K562 (cell line): ENCODE measurements around the gene CNTFR. TPM values are rescaled to one million over a fixed set of nuclear protein-coding genes. Genes with fewer than 3 reads are reported as not detected.

Source experiments
- CREB5 ChIP-seq: fragments of 250-450 bp; sonication (Bioruptor Pico); IDR thresholded peaks from 2 replicates; pipeline ENCODE4 v1.5.0; 2020; ENCODE audit warnings: mild to moderate bottlenecking
- ERF ChIP-seq: fragments of 450-650 bp; formaldehyde crosslinking; IDR thresholded peaks from 2 replicates; pipeline ENCODE4 v1.4.0; 2020; ENCODE audit warnings: mild to moderate bottlenecking, mixed read lengths
- GTF2E2 ChIP-seq: fragments of 200-800 bp; sonication (Bioruptor generic); IDR thresholded peaks from 2 replicates; pipeline ENCODE4 v1.6.1; 2016; ENCODE audit warnings: missing genetic modification characterization, missing compliant biosample characterization
- JUNB ChIP-seq: fragments of 450-650 bp; formaldehyde crosslinking; conservative IDR thresholded peaks from 2 replicates; pipeline ENCODE4 v1.4.0; 2020; ENCODE audit warnings: mild to moderate bottlenecking
- MCM7 ChIP-seq, 2 experiments: fragments of 450-650 bp; IDR thresholded peaks; 2 replicates each; pipeline ENCODE4 v1.6.1; 2016 to 2018
- RAD21 ChIP-seq, 2 experiments: fragments of 250-450 bp in 1 of 2; fragments of 450-650 bp in 1 of 2; sonication (Bioruptor Pico) in 1 of 2; formaldehyde crosslinking in 1 of 2; IDR thresholded peaks in 1 of 2; conservative IDR thresholded peaks in 1 of 2; 2 replicates each; pipeline versions ENCODE4 v1.4.0 to v1.8.0; 2020 to 2022; ENCODE audit warnings: mild to moderate bottlenecking in 2 of 2, moderate library complexity in 1 of 2
- RB1 ChIP-seq: fragments of 450-650 bp; IDR thresholded peaks from 2 replicates; pipeline ENCODE4 v1.6.1; 2017; ENCODE audit warnings: low read depth, mild to moderate bottlenecking
- RBM25 ChIP-seq: fragments of 200-400 bp; formaldehyde crosslinking; IDR thresholded peaks from 2 replicates; pipeline ENCODE4 v1.6.1; 2018; ENCODE audit warnings: low read length, low read depth, moderate library complexity; ENCODE audit not compliant: severe bottlenecking
- REST ChIP-seq, 2 experiments: fragments of 450-650 bp; formaldehyde crosslinking in 1 of 2; IDR thresholded peaks; 2 replicates each; pipeline versions ENCODE4 v1.4.0 to v1.6.1; 2014 to 2020; ENCODE audit warnings: mild to moderate bottlenecking in 2 of 2, borderline replicate concordance in 1 of 2, low read depth in 1 of 2
- SMC3 ChIP-seq: conservative IDR thresholded peaks from 2 replicates; pipeline ENCODE4 v1.6.1; 2011; ENCODE audit warnings: low read depth, low read length, improper control_type of control experiment; ENCODE audit not compliant: insufficient read depth
- TCFL5 ChIP-seq: fragments of 250-450 bp; sonication (Bioruptor Pico); conservative IDR thresholded peaks from 2 replicates; pipeline ENCODE4 v1.6.1; 2021; ENCODE audit warnings: mild to moderate bottlenecking, moderate library complexity, matching md5 sums
- XRCC5 ChIP-seq: fragments of 200-400 bp; formaldehyde crosslinking; IDR thresholded peaks from 2 replicates; pipeline ENCODE4 v1.6.1; 2017; ENCODE audit warnings: low read depth, mild to moderate bottlenecking, low read length
- ZBTB17 ChIP-seq: fragments of 450-650 bp; formaldehyde crosslinking; IDR thresholded peaks from 2 replicates; pipeline ENCODE4 v1.4.0; 2020; ENCODE audit warnings: mild to moderate bottlenecking
- ZNF121 ChIP-seq: sonication (generic); formaldehyde crosslinking; conservative IDR thresholded peaks from 2 replicates; pipeline ENCODE4 v1.8.0; 2022; ENCODE audit warnings: missing genetic modification reagents
- ZNF280B ChIP-seq: fragments of 250-450 bp; sonication (Bioruptor Pico); IDR thresholded peaks from 2 replicates; pipeline ENCODE4 v1.5.1; 2021; ENCODE audit warnings: mild to moderate bottlenecking
- ZNF316 ChIP-seq: fragments of 450-650 bp; IDR thresholded peaks from 2 replicates; pipeline ENCODE4 v1.6.1; 2016
- ZNF384 ChIP-seq: IDR thresholded peaks from 2 replicates; pipeline ENCODE4 v1.6.1; 2012; ENCODE audit warnings: low read depth, low read length, improper control_type of control experiment
- ZNF436 ChIP-seq: fragments of 250-450, 450-650 bp; sonication (Bioruptor Pico); formaldehyde crosslinking; IDR thresholded peaks from 2 replicates; pipeline ENCODE4 v1.7.0; 2020; ENCODE audit warnings: mild to moderate bottlenecking
- polyA plus RNA-seq, 8 experiments: library from polyadenylated mRNA; depleted of rRNA in 4 of 8; stranded (reverse) in 5 of 8; unstranded in 3 of 8; fragments of >200 nt; fragmentation: Nextera tagmentation in 2 of 8; fragmentation: Illumina TruSeq in 1 of 8; extraction: Ambion mirVana in 2 of 8; extraction: Trizol in 1 of 8; gene quantifications; 2 replicates each; pipeline versions ENCODE4 v1.2.1 to v1.2.3, GENCODE V29; 2011 to 2014; ENCODE audit warnings: inconsistent platforms in 1 of 8, missing spikeins in 1 of 8
- total RNA-seq, 7 experiments: library from RNA; depleted of rRNA in 6 of 7; stranded (reverse); fragments of >200 nt in 6 of 7; fragmentation: Illumina TruSeq in 2 of 7; extraction: Trizol in 2 of 7; gene quantifications; 2 replicates each; pipeline versions ENCODE4 v1.2.1 to v1.2.3, GENCODE V29; 2011 to 2021; ENCODE audit warnings: low replicate concordance in 1 of 7

Gene CNTFR
- total and polyA plus RNA-seq, 9 of the 15 experiments (the other 6 are each of a cell fraction or from before 2014, with no cell fraction given): not detected

GRCh38 chr9:34633851-34634550 lies 44.5 kb upstream of the CNTFR start (continued):
- TF ChIP-seq REST (IDR thresholded peaks at IDR 0.05; ENCODE audit: borderline replicate concordance): peak; percentile 47; the same call in 1 of the 2 replicates
- no peak for TF ChIP-seq REST (CRISPR knock-in tag; IDR thresholded peaks at IDR 0.05; ENCODE audit: low read depth)
- TF ChIP-seq ZBTB17: no peak
- no peak for TF ChIP-seq RB1
- no peak for TF ChIP-seq MCM7 (IDR thresholded peaks at IDR 0.05)
- no peak for TF ChIP-seq TCFL5 (CRISPR knock-in tag)
- no peak for TF ChIP-seq ERF (CRISPR knock-in tag)
- no peak for TF ChIP-seq CREB5 (CRISPR knock-in tag)
- TF ChIP-seq GTF2E2: no peak
- TF ChIP-seq RAD21 (CRISPR knock-in tag; conservative IDR thresholded peaks at IDR 0.05 in 1 of 2, IDR thresholded peaks at IDR 0.05 in 1 of 2): peak; percentile 47 to 72
- peak; percentile 81 for TF ChIP-seq ZNF121 (CRISPR knock-in tag)
- peak; percentile 67; the same call in 1 of the 2 replicates for TF ChIP-seq ZNF384
- TF ChIP-seq XRCC5: 0 out of 2 replicates have a peak, but pooled peaks have one; percentile 40
- no peak for TF ChIP-seq JUNB
- peak; percentile 46; the same call in 1 of the 2 replicates for TF ChIP-seq SMC3
- TF ChIP-seq ZNF280B (CRISPR knock-in tag): no peak
- TF ChIP-seq ZNF316: no peak
- no peak for TF ChIP-seq ZNF436 (CRISPR knock-in tag)
- TF ChIP-seq RBM25: peak; percentile 45
